ENCODE data around the gene LAG3. TPM values are rescaled to one million over a fixed set of nuclear protein-coding genes. Genes with fewer than 3 reads are reported as not detected.

The LAG3 gene
- total and polyA plus RNA-seq, 4 donors = 0.82 to 1.7 (median 1.4) TPM

GRCh38 chr12:6765048-6765633 lies 7.2 kb upstream of the LAG3 start:
- DNase-seq (peak in 1 of 3 donors; percentile 33), ATAC-seq (ENCODE audit: insufficient read depth, low FRiP score) (no peak)
- TF ChIP-seq CTCF (IDR thresholded peaks at IDR 0.05; ENCODE audit: control extremely low read depth, extremely low read depth) = no peak
- Histone ChIP-seq H3K9me3 (ENCODE audit: control insufficient read depth in 4 of 4, insufficient read depth in 3 of 4, low read length in 3 of 4) (no peaks in the 10 kb centered on the region), H3K27me3 (ENCODE audit: control insufficient read depth in 3 of 3, insufficient read depth in 3 of 3, low read length in 2 of 3) (no peaks in the 10 kb centered on the region), H3K4me1 (ENCODE audit: control insufficient read depth in 5 of 5, insufficient read depth in 5 of 5, low read length in 5 of 5) (peaks cover 10 to 47% (median 33%) of the 10 kb centered on the region in 5 donors), H3K27ac (ENCODE audit: low read depth in 1 of 2, low read length in 1 of 2) (peak overlapping the region; percentile 81 to 95), H3K4me3 (no peak overlapping the region), H3K9ac (ENCODE audit: insufficient read depth in 1 of 2, low read length in 2 of 2) (peak overlapping the region in 1 of 2 donors; percentile 76), H3K36me3 (ENCODE audit: control insufficient read depth in 4 of 4, insufficient read depth in 4 of 4, low read length in 4 of 4) (peaks cover 0 to 11% (median 5%) of the 10 kb centered on the region in 4 donors)
- 33 to 46% methylated on average over 7 of the region's 7 CpGs for WGBS, 2 donors

GRCh38 chr12:6765634-6766581 lies 6.4 kb upstream of the LAG3 start, which contains the start of gene PTMS:
PTMS (plus strand) TSS chr12:6766363; CDS start chr12:6766706, 343 bp downstream.
- Histone ChIP-seq H3K36me3 (ENCODE audit: control insufficient read depth in 4 of 4, insufficient read depth in 4 of 4, low read length in 4 of 4) (peaks cover 0 to 15% (median 9%) of the 10 kb centered on the region in 4 donors), H3K4me3 (peak within 1 kb of the TSS; percentile 62), H3K27ac (ENCODE audit: low read depth in 1 of 2, low read length in 1 of 2) (peak within 1 kb of the TSS; percentile 81 to 95), H3K4me1 (ENCODE audit: control insufficient read depth in 5 of 5, insufficient read depth in 5 of 5, low read length in 5 of 5) (peaks cover 10 to 47% (median 31%) of the 10 kb centered on the region in 5 donors), H3K9ac (ENCODE audit: insufficient read depth in 1 of 2, low read length in 2 of 2) (peak within 1 kb of the TSS in 1 of 2 donors; percentile 76), H3K9me3 (ENCODE audit: control insufficient read depth in 4 of 4, insufficient read depth in 3 of 4, low read length in 3 of 4) (no peaks in the 10 kb centered on the region), H3K27me3 (ENCODE audit: control insufficient read depth in 3 of 3, insufficient read depth in 3 of 3, low read length in 2 of 3) (no peaks in the 10 kb centered on the region)
- DNase-seq = peak; percentile 94 to 97 (median 95)
- no peak for TF ChIP-seq CTCF (IDR thresholded peaks at IDR 0.05; ENCODE audit: control extremely low read depth, extremely low read depth)
- peak; percentile 49 for ATAC-seq (ENCODE audit: insufficient read depth, low FRiP score)
- 3% methylated on average over 44 to 63 of the region's 63 CpGs for WGBS, 2 donors

- no peaks in the 10 kb centered on the region for H3K27me3 ChIP-seq (ENCODE audit: control insufficient read depth in 3 of 3, insufficient read depth in 3 of 3, low read length in 2 of 3)
- ATAC-seq (ENCODE audit: insufficient read depth, low FRiP score) = peak; percentile 54
- peak overlapping the region in 1 of 2 donors; percentile 56 for H3K9ac ChIP-seq (ENCODE audit: insufficient read depth in 1 of 2, low read length in 2 of 2)
- TF ChIP-seq CTCF (IDR thresholded peaks at IDR 0.05; ENCODE audit: control extremely low read depth, extremely low read depth) = peak; percentile 68
- peak; percentile 80 to 88 (median 82) for DNase-seq
- H3K4me3 ChIP-seq = peak overlapping the region; percentile 62
- WGBS, 2 donors = 1% methylated on average over 70 to 88 of the region's 88 CpGs
- H3K36me3 ChIP-seq (ENCODE audit: control insufficient read depth in 4 of 4, insufficient read depth in 4 of 4, low read length in 4 of 4) = peaks cover 0 to 24% (median 13%) of the 10 kb centered on the region in 4 donors
- no peaks in the 10 kb centered on the region for H3K9me3 ChIP-seq (ENCODE audit: control insufficient read depth in 4 of 4, insufficient read depth in 3 of 4, low read length in 3 of 4)
- H3K27ac ChIP-seq (ENCODE audit: low read depth in 1 of 2, low read length in 1 of 2) = peak overlapping the region; percentile 81 to 95
- H3K4me1 ChIP-seq (ENCODE audit: control insufficient read depth in 5 of 5, insufficient read depth in 5 of 5, low read length in 5 of 5) = peaks cover 10 to 51% (median 31%) of the 10 kb centered on the region in 5 donors
Measured at GRCh38 chr12:6766651-6767349, 5.5 kb upstream of the LAG3 start.
